Erythroblast (primary cell): ENCODE data around the gene SAMM50.

Experiments used
- GATA1 ChIP-seq: IDR thresholded peaks from 2 replicates; pipeline ENCODE4 v1.6.1; 2011; ENCODE audit warnings: low read depth, mild to moderate bottlenecking, control low read depth, low read length, moderate library complexity
- POLR2A ChIP-seq: IDR thresholded peaks from 2 replicates; pipeline ENCODE4 v1.6.1; 2011; ENCODE audit warnings: mild to moderate bottlenecking, low read length

GRCh38 chr22:43956805-43957463, 1.7 kb downstream of the SAMM50 start:
- TF ChIP-seq POLR2A (no peak), GATA1 (no peak)
